HG03139 (cell line): ENCODE measurements around the gene CTSE.
"Not testable (repeated sequence)": the region's sequence is repeated elsewhere in the genome, so short reads cannot be mapped to it uniquely, and the experiment has no call there.

ENCODE experiments used
- ATAC-seq: cut with Tn5 transposase; IDR thresholded peaks from one replicate; pipeline ENCODE4 v1.9.1; 2021; ENCODE audit not compliant: unreplicated experiment

Gene CTSE

DNA sequence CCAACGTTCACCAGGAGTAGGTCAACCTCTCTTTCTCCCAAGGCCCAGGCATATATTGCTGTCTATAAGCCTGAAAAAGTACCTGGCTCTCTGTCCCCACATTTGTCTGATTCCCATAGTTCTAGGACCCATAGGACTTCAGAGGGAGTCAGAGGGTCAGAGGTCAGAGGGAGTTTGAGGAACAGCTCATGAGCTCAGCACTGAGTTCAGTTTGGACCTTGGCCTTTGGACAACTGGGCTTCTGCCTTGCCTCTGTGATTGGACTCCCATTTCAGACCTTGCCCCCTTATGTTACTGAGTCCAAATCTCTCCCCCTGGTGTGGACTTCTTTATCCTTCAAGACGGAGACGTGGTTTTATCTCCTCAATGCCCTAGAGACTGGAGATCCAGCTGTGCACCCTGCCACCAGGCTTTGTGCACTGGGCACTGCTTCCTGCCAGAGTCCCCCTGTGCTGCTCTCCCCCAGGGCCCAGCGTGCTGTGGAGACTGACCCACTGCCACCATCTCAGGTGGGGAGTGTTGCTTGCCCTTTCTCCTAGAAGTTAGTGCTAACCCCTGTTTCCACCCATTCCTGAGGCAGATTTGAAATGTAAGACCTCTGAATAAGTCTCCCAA is 3.2 kb downstream of the CTSE start:
- no peak for ATAC-seq

DNA sequence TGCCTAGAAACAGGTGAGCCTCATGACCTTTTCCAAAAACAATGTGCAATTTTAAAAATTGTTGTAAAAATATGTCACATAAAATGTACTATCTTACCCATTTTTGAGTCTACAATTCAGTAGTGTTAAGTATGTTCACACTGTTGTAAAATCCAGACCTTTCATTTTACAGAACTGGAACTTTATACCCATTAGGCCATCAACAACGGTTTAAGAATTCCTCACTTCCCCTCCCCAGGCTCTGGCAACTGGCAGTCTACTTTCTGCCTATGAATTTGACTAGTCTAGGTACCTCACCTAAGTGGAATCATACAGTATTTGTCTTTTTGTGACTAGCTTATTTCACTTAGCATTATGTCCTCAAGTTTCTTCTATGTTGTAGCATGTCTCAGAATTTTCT is 8.6 kb downstream of the CTSE start:
- no peak for ATAC-seq

DNA sequence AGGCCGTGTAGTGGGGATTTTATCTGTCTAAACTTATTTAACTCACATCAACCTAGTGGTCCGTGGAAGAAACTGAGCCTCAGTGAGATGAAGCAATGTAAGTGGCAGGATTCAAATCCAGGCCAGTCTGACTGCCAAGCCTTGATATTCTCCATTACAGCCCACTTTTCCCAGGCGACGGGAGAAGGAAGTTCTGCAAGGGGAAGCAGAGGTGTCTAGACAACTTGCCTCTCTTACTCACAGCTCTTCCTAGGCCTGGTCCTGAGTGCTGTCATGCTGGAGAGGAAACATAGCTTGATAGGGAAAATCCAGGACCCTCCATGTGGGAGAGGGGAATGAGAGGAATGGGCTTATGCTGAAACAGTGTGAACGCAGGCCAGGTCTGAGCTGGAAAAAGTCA is 9.1 kb downstream of the CTSE start:
- no peak for ATAC-seq

DNA sequence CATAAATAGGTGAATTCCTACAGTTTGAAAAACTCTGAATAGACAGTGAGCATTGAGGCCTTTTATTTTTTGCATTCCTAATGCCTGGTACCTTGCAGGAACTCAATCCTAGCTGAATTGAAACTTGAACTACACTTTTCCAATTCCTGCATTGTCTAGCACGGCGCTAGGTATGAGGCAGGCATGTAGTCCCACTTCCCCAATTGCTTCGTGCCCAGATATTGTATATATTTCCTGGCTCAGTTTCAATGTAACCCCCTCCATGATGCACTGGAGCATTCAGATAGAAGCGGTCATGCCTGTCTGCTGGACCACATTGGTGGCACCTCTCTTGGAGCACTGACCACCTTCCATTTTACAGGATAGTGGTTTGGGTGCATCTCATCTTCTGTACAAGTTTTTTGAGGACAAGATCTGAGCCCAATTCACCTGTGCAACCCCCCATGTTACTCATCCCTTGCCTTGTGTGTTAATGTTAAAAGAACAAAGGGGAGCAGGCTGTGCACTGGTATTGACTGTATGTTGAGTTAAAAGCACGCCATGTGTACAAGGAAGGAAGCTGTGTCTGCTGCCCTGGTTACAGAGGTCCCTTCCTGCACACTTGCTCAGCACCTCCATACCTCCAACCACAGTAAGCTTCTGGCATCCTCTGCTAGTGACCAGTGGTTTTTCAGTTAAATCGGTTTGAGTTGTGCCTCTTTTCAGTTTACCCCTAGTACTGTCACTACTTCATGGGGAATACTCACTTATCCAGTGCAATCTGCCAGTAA is 10.5 kb downstream of the CTSE start:
- ATAC-seq, result no peak

DNA sequence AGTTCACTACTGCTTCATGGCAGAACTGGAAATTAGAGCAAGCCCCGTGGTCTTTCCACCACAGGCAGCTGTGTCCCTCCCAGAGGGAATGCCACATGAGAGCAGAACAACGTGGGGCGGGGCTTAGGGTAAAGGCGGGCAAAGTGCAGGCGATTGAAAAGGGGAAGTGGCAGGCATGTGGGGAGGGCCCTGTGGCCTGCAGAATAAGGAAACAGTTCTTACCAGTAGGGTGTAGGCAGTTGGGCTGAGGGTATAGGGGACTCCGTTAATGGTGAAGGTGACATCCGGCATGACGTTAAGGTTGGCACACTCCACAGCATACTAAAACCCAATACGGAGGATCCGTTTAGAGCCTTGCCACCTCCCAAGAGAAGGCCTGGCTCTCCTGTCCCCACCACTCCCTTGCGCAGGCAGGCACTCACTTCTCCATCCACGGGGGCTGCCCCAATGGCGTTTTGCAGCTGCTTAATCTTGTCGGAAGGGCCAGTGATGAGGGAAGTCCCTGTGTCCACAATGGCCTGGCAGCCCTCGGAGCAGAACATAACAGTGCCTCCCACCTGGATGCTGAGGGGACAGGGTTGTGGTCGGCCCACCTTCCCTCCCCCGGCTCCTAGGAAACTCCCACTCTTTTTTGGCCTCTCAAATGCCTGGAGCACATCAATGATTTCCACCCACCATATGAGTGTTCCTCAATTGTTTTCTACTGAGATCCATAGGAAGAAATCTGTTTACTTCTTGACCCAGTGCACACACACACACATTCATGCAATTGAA is 11.4 kb downstream of the CTSE start:
- ATAC-seq, result peak; percentile 81

DNA sequence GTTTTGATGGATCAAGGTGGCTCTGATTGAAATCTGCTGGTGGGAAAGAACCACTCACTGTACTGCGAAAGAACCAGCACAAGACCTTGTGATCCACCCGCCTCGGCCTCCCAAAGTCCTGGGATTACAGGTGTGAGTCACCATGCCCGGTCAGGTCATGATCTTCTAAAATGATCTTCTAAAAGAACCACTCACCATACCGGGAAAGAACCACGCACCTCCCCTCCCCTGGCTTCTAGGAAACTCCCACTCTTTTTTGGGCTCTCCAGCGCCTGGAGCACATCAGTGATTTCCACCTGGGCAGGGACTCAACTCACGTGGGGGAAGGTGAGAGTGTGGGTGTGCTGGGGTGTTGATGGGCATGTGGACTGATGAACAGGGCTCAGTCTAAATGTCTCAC is 12.6 kb downstream of the CTSE start:
- no peak for ATAC-seq

DNA sequence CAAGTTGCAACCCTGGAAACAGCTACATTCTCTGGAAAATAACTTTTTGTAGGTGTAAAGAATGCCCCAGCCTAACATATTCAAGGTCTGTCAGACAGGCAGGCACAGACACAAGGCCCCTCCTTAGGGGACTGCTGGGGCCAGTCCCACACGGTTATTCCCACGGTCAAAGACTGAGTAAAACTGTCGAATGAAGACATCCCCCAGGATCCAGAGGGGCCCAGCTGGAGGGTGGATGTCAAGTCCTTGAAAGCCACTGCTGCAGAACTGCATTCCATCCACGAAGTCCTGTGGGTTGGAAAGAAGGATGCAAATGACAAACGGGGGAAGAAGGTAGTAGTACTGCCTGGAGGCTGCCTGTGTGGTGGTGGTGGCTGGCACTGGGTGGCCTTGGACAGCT is 13.6 kb downstream of the CTSE start:
- no peak for ATAC-seq

DNA sequence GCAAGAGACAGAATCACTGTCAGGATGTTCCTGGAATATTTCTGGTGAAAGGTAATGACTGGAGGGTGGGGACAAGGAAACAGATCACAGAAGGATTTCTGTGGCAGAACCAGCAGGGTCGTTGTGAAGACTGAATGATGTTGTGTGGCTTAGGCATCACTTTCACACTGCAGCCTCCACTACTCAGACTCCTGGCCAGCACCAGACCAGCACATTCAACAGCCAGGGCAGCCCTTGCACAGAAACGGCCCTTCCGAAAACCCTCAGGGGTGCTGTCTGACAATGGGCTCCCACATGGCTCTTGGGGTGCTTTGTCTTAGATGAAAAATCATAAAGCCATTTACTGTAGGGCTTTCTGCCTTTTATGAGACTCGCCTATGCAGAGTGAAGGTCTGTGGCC is 16.7 kb downstream of the CTSE start:
- ATAC-seq, result no peak

DNA sequence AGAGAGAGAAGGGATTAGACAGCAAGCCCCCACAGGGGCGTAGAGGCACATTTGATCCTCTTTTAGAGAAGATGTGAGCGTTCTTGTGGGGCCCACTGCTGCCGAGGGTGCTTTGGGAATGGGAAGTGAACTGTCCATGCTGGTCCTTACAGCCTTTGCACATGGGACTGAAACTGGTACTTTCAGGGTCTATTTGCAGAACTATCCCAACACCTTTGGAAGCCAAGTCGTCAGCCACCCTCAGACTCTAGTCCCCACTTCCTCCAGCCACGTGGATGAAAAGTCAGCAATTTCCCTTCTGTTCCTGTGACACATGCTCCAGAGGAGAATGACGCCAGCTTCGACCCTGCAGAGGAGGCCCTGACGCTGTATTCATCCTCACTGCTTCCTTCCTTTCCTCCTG is 17.9 kb downstream of the CTSE start:
- no peak for ATAC-seq

DNA sequence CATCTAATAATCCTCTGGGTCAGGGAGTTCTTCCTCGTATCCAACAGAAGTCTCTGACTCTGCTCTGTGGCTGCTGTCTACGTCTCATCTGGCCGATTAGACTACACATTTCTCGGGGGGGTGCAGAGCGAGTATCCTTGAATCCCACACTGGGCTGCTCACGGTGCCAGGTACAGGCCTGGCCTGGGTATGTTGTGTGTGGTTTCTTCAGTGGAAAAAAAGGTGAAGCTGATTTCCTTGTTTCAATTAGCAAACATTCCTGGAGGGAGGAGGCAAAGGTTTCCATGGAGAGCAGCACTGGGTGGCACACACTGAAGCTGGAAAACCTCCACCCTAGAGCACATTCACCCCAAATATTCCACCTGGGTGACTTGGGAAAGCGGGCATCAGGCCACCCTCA is 18.5 kb downstream of the CTSE start:
- ATAC-seq, result no peak

DNA sequence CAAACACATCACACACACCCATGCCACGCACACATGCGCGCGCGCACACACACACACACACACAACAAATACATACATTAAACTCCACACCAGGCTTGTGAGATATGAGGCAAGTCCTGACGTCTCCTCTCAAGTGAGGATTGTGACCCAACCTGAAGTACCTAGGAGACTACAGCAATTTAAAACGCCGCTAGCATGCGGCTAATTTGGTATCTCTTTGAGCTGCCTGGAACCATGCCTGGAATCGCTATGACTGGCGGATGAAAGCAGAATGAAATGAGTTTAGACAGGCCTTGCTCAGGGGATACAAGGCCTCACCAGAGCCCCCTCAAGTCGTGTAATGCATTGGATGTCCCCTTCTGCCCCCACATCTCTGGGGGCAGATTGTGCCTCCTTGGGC is 18.9 kb downstream of the CTSE start:
- no peak for ATAC-seq

DNA sequence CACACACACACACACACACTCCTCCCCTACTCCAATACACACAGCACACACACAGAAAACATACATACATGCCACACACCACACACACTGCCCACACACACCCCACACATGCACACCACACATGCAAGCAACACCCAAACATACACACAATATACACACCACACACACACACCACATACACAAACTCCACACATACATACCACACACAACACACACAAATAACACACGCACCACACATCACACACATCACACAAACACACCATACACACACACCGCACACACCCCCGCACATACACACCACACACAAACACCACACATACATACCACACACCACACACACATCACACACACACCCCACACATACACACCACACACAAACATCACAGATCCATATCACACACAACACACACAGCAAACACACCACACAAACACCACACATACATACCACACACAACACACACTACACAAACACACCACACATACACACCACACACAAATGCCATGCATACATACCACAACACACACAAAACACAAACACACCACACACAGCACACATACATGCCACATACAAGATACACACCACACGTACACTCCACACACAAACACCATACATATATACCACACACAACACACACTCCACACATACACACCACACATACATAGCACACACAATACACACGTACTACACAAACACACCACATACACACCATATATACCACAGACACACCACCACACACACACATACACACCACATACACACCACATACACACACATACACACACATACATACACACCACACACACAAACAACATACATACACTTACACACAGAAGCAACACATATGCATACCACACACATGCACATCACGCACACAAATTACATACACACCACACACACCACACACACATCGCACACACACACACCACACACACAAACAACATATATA is 19.6 kb downstream of the CTSE start:
- ATAC-seq, result no peak

DNA sequence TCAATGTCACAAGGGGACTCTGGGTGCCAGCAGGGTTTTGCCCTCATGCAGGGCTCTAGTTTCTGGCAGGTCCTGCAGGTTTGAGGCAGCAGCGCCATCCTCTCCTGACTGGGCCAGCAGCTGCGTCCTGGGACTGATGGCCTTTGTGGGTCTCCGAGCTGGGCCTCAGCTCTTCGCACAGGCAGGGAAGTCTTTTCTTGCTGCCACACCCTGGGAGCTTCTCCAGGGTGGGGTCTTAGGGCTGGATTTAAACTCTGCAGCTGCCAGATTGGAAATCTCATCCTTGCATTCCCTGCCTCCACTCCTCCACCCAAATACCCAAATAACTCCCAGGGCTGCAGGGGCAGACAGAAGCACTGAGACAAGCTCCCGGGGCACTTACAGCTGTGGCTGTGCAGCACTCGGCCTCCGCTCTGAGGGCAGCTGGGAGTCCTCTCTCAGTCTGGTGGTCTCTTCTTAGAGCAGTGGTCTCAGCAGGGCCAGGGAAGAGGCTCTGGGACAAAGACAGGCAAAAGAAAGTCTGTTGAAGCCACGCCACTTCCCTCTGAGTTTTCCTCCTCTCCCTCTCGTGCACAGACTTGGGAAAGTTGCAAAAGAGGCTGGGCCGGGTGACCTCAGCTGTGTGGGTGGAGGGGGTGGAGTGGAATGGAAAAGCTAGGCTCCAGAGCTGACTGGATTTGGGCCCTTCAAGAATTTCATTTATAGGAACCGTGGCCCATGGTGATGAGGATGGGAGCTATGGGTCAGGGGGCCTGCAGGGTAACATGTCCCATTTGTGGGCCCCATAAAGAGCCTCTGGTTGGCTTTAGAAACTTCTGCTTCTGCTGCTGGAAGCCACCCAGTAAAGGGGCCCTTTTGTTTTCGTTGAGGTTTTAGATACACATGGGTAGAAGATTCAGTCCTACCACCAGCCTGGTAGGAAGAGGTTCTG is 20.6 kb downstream of the CTSE start, which contains the start of gene RAB7B:
TSS of gene RAB7B (minus strand) at position 525 of the 931 bp plus-strand sequence. CDS start 9,260 bp downstream, outside the sequence.
- no peak for ATAC-seq

DNA sequence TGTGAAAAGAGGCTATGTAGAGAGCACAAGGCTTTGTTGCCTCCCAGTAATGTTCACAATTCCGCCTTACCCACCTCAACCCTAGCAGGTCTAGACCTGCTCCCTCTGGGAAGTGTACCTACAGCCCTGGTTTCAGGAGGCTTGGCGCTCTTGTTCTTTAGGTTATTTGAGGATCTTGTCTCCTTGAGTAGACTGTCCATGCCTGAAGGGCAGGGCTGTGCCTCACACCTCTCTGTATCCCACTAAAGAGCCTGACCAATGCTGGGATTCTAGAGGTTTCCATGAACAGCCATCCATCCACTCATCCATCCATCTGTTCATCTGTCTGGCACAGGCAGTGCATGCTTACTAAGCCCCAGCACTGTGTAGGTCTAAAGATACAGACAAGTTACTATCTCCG is 21.5 kb downstream of the CTSE start:
- ATAC-seq, result no peak

DNA sequence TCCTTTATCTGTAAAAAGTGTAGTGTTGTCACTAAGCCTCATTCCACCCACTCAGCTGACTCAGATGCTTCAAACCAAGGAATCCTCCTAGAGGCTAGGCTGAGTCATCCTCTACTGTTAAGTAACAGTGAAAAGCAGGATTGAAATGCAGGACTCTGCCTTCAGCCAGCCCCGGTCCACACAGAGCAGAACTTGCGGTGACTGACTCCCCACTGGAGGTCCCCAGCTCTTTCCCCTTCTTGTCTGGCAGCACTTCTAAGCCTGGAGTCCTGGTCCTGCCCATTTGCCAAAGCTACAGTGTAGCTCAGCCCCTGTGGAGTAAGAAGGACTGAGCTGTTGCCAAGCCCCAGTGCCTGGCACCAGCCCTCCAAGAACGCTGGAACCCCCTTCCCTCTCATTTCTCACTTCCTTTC is 22.2 kb downstream of the CTSE start:
- ATAC-seq, result no peak

DNA sequence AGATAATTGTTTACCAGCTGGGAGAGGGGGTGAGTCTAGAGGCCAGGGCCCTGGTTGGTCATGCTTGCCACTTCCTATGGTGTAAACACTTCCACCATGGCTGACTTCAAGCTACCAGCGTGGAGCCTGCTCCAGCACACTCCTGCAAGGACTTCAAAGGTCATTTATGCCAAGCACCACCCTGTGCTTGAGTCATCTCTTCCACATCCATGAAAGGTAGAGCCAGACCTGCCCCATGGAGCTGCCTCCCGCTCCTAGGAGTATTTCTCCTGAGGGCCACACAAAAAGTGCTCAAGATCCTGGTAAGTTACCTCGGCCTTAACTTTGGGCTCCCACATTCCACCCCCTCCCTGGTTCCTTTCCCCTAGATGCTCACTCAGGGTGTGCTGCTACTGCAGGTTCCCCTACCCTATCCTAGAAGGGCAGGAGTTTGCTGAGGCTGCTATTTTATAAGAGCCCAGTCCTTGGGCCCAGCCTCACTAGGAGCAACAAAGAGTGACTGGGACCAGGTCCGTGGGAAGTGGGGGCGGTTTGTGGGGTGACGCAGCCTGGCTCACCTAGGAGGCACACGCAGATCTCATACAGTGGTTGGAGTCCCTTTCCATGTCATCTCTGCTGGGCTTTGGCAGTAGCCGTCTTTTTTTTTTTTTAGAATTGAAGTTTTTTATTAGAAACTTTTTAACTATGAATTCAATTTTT is 22.9 kb downstream of the CTSE start:
- ATAC-seq, result no peak

DNA sequence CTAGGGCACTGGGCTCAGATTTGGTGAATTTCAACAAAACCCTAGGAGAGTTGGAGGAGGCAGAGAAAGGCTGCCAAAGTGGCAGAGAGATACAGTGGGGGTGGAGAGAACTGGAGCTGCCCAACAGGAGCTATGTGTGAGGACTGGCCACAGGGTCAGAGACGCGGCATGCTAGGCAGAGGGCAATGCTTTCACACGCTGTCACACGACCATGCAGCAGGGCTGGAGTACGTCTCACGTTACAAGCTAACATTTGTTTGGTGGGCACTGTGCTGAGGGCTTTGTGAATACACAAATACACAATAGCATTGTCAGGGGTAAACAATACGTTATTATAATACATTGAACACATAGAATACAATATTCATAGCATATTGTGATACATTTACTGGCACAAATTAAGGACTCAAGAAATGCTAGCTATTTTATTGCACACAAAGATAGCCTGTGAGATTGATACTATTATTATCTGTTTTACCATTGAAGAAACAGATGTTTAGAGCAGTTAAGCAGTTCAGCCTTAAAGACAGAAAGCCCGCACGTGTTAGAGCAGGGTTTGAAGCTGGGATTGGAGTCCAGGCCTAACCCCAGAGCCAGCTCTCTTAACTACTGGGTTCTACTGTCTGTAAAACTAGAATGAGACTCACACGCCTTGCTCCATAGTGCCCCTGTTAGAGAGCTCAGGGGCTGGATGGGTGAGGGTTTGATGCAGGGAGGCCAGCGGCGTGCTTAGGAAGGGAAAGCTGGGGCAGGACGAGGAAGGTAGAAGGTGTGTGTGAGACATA is 25.0 kb downstream of the CTSE start:
- no peak for ATAC-seq

DNA sequence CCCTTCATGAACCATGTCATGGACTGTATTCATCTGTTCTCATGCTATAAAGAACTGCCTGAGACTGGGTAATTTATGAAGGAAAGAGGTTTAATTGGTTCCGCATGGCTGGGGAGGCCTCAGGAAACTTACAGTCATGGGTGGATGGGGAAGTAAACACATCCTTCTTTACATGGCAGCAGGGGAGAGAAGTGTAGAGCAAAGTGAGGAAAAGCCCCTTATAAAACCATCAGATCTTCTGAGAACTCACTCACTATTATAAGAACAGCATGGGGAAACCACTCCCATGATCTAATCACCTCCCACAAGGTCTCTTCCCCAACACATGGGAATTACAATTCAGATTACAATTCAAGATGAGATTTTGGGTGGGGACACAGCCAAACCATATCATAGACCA is 27.1 kb downstream of the CTSE start:
- not testable (repeated sequence) for ATAC-seq
